ENCODE data around the gene ZNRF3.

Gene ZNRF3

GRCh38 chr22:28956506-28956905 lies 73.1 kb downstream of the ZNRF3 start:
- FAIRE-seq = no peak

- FAIRE-seq = no peak
Observed at GRCh38 chr22:28958611-28959010, 75.2 kb downstream of the ZNRF3 start.

DNA sequence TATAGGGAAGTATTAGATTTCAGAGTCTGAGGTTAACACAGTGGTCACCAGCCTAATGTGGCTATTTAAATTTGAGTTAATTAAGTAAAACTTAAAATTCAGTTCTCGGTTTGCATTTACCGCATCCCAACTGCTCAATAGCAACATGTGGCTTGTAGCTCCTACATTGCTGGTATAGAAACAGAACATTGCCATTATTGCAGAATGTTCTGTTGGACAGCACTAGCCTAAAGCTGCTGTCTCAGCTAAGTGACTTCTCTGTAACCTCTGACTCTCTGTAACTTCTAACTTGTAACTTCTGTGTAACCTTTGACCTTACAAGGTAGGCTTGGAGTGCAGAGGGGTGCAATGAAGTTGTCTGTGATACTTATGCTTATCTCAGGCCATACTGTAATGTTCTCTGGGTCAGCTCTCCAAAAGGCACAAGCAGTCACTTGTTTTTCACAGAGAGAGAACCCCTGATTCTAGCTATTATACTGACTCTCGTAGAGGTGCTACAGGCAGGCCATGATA lies 78.7 kb downstream of the ZNRF3 start:
- FAIRE-seq = no peak

- no peak for FAIRE-seq
Observed at GRCh38 chr22:28963362-28963761, 80.0 kb downstream of the ZNRF3 start.

- no peak for FAIRE-seq
Observed at GRCh38 chr22:28967163-28967665, 83.8 kb downstream of the ZNRF3 start.

GRCh38 chr22:28967969-28968368 lies 84.6 kb downstream of the ZNRF3 start:
- no peak for FAIRE-seq

DNA sequence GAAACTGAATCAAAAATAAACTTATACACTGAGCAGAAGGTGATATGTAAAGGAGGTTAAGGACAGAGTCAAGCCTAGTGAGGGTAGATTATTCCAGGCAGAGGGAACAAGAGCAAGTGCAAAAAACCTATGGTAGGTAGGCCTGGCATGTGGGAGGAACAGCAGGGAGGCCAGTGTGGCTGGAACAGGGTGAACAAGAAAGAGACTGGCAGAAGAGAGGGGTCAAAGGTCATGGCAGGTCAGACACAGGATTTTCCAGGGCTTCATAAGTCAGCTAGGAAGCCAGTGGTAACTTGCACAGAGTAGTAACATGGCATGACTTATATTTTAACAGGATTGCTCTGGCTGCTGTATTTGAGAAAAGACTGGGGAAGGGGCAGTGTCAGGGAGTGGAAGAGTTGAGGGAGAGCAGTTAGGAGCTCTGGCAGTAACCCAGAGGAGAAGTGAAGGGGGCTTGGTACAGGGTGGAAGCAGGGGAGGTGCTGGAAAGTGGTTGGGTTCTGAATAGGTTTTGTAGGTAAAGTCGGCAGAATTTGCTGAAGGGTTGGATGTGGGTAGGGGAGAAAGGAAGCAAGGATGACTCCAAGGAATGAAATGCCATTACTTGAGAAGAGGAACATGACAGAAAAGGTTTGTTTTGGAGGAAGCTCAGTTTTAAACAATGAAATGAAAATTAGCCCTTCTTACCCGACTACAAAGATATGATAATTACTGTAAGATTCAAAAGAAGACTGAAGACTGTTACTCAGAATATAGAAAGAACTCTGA lies 86.2 kb downstream of the ZNRF3 start:
- FAIRE-seq = no peak

DNA sequence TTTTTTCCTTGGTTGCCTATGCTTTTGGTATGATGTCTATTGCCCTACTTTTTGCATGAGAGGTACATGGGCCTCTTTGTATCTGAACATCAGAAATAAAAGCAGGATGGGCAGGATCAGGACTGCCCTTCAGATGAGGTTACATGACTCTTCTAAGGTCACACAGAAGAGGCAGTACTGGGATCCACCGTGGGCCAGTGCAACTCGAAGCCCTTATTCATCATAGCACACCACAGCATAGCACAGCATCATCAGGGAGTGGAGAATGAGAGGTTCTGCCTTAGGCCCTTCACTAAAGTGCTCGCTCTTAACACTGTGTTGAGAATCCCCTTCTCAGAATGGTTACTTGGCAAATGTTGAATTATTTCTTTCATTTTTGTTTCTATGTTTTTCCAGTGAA lies 90.0 kb downstream of the ZNRF3 start:
- no peak for FAIRE-seq

DNA sequence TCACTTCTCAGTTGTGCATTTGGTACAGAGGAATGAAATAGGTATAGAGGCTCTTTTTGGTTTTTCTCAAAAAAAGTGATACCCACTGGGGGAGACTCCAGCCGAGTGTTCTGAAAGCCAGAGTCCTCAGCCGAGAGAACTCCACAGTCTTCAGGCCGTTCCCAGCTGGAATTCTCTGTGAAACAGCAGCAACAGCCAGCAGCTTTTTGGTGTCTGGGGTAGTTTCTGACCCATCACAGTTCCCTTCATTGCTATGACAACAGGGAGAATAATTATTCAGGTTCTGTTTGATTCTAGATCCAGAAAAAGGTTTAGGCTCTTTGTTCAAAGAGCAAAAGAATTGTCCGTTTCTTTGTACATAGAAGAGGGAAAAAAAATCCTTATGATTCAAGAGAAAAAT lies 93.7 kb downstream of the ZNRF3 start:
- no peak for FAIRE-seq

- FAIRE-seq = no peak
Observed at GRCh38 chr22:28977481-28977971, 94.2 kb downstream of the ZNRF3 start.

- no peak for FAIRE-seq
Observed at GRCh38 chr22:28978158-28978557, 94.8 kb downstream of the ZNRF3 start.

- FAIRE-seq = no peak
Observed at GRCh38 chr22:28978863-28979796, 95.8 kb downstream of the ZNRF3 start.

GRCh38 chr22:28980326-28980725 lies 97.0 kb downstream of the ZNRF3 start:
- FAIRE-seq = no peak

DNA sequence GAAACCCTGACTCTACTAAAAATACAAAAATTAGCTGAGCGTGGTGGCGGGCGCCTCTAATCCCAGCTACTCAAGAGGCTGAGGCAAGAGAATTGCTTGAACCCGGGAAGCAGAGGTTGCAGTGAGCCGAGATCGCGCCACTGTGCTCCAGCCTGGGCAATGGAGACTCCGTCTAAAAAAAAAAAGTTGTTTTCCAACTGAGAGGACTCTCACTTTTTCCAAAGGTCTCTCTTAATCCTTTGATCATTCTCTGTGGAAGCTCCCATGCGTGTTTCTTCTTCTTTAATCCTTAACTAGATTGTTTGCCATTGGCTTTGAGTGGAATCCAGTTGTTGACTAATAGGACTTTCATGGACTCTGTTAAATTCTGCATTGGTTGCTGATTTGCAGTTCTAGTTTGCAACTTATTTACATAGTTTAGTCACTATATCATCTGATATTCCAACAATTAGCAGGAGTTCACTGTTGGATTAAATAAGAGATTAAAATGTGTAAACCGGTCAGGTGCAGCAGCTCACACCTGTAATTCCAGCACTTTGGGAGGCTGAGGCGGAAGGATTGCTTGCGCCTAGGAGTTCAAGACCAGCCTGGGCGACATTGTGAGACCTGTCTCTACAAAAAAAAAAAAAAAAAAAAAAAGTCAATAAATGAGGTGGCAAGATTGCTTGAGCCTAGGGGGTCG lies 98.6 kb downstream of the ZNRF3 start:
- FAIRE-seq = no peak

GRCh38 chr22:28983190-28983589 lies 99.8 kb downstream of the ZNRF3 start:
- FAIRE-seq = no peak

GRCh38 chr22:28983788-28984441 lies 100.5 kb downstream of the ZNRF3 start:
- no peak for FAIRE-seq

DNA sequence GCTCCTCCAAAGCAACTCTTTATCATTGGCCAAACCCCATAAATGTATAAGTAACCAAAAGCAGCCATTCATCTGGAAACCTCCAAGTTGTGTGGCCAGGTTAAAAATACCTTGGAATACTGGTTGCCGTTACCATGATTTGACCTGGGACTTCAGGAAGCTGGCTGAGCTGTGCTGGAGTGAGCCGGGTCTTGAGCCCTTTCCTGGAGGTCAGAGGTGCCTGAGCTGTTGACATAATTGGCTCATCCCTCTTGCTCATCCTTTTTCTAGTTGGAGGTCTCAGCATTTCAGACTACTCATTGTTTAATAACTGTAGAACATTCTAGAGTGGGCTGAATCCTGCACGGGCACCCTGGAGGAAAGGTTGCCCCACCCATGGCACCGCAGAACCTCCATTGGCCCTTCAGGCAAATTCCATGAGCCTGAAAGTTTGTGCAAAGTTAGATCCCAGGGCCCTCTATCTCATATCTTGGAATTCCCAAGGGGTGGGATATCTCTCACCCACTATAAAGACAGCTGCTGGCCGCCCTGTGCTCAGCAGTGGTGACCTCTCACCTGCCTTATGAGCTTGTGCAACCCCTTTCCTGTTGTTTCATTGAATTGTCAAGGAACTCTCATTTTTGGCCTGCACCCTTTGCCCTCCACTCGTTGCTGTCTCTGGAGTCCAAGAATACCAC lies 101.2 kb downstream of the ZNRF3 start:
- FAIRE-seq = no peak

DNA sequence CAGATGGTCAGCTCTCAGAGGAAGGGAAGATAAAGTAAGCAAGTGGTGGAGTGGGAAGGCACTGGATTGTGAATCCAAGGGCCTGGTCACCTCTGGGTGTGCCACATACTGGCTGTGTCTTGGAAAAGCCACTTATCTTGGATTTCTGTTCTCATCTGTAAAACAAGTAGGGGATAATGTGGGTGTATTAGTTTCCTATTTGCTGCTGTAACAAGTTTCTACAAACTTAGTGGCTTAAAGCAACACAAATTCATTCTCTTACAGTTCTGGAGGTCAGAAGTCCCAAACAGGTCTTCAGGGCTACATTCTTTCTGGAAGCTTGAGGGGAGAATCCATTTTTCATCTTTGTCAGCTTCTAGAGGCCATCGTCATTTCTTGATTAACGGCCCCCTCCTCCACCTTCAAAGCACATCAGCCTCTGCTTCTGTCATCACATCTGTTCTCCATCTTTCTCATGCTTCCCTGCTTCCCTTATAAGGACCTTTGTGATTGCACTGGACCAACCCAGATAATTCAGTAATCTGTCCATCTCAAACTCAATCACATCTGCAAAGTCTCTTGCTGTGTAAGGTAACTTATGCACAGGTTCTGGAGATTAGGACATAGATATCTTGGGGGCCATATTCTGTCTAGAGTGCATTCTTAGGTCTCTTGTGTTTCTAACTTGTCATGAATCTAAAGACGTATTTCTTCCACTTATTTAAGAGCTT lies 102.4 kb downstream of the ZNRF3 start:
- no peak for FAIRE-seq

- FAIRE-seq = no peak
Observed at GRCh38 chr22:28986366-28986765, 103.0 kb downstream of the ZNRF3 start.

DNA sequence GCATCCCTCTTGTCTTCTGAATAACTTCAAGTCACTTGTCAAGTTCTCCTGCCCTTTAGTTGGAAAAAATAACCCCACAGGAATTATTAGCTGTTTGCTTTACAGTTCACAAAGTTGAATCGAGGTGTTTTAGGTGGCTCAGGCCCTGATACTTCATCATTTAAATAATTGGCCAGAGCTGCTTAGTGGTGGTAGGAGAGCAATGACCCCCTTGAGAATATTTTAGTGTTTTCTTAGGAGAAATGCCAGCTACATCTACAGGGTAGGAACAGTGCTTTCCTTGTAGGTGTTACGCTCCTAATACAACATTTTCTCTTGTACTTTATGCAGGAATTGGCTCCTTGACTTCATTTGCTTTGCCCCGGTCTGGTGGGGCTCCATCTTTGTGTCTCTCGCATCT lies 105.1 kb downstream of the ZNRF3 start:
- no peak for FAIRE-seq

DNA sequence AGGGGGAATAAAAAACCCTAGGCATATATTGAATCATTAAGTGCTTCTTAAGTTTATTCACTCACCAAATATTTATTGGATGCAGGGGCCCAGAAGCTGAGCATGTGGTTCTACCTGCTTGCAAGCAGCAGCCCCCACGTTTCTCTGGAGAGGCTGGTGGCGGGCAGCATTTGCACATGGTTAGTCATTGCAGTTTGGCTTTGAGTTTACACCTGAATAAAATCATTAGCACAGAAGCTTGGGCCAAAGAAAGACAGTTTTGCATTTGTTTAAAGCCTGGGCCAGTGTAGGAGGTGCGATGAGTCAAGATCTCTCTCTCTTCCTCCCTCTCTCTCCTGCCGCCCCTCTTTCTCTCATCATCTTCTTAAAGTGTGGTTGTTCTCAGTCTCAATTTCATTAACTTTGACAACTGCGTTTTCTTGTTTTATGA lies 105.7 kb downstream of the ZNRF3 start:
- FAIRE-seq = no peak

Measured in A204.1 (cell line).